SKM-1 treated with dmso at 0.1 percent for 144 hours (cell line): ENCODE measurements around the gene GRID1.
"Not testable (repeated sequence)": the region's sequence is repeated elsewhere in the genome, so short reads cannot be mapped to it uniquely, and the experiment has no call there.

Experiments
- DNase-seq: peaks from one replicate; lab custom pipeline; 2025; ENCODE audit not compliant: unreplicated experiment; lab: John Stamatoyannopoulos, UW

GRID1 gene

DNA sequence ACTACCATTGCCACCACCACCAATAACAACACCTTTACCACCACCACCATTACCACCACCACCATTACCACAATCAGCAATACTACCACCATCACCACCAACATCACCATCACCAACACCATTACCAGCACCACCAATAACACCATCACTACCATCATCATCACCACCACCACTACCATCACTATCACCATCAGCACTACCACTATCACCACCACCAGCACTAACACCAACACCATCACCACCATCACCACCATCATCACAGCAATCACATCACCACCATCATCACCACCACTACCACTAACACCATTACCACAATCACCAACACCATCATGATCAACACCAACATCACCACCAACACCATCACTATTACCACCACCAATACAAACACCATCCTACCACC lies 249.5 kb downstream of the GRID1 start:
- DNase-seq, result no peak

DNA sequence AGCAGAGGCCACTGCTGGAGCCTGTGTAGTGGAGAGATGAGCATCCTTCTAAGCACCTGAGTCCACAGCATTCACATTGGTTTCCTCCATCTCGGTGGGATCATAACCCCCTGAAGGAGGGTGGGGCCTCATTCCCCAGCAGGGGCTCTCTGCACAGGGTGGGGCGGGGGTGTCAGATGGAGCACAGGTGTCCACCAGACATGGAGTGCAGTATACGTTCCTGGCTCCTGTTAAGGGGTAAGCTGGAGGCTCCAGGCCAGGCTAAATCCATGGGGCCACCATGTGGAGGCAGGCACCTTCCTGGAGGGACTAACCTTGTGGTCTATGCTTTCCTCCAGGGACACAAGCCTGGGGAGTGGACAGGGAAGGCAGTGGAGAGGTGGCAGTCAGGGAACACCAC lies 252.6 kb downstream of the GRID1 start:
- no peak for DNase-seq

DNA sequence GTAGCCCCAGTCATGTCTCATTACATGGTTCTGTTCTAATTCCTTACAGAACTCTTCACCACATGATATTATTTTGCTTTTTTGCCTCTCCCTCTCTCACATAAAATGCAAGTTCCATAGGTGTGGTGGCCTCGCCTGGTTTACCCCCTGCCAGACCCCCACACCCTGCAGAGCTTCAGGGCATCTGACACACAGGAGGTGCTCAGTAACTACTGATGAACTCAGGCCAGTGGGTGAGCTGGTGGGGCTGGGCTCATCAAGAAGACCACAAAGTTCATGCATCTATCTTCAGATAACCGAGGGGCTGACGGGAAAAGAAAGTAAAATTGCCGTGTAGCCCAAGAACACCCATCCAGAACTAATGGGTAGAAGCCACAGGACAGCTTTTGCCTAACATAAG lies 253.1 kb downstream of the GRID1 start:
- no peak for DNase-seq

DNA sequence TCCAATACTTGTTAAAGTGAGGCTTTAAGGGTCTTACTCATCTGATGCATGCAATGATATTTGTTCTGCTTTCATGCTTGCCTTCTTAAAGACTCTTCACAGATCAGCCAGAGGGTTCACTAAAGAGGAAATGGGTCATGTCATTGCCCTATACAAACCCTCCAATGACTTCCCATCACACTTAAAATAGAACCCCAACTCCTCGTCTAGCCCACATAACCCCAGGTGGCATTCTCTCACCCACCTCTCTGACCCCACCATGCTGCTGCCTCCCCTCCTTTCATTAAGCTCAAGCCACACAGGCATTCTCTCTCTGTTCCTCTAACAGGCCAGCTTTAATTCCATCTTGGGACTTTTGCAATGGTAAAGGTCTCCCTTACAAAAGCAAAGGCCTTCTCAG lies 253.6 kb downstream of the GRID1 start:
- DNase-seq, result no peak

DNA sequence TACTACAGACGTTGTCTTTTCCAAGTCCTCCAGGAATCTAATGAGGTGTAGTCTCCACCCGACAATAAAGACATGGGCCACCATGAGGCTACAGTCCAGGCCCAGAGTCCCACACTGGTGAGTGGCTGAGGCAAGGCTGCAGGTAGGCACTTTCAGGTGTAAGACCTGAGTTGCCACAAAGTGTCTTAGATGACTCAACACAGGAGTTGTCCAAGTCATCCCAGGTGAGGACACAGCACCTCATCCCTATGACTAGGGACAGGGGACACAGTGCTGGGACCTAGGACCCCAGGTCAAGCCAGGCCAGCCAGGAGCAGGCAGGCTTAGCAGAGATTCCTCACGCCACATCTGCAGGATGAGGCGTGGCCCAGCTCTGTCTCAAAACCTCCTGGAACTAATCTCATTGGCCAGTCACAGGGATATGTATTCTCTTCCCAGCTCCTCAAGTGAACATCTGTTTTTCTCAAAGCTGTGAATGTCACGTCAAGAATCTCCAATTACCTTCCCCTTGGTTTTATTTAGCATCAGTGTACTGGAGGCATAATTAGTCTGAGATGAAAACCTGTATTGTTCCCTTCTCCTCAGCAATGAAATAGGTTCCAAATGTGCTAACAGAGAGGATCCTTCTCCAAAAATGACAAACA lies 254.6 kb downstream of the GRID1 start:
- DNase-seq, result no peak

DNA sequence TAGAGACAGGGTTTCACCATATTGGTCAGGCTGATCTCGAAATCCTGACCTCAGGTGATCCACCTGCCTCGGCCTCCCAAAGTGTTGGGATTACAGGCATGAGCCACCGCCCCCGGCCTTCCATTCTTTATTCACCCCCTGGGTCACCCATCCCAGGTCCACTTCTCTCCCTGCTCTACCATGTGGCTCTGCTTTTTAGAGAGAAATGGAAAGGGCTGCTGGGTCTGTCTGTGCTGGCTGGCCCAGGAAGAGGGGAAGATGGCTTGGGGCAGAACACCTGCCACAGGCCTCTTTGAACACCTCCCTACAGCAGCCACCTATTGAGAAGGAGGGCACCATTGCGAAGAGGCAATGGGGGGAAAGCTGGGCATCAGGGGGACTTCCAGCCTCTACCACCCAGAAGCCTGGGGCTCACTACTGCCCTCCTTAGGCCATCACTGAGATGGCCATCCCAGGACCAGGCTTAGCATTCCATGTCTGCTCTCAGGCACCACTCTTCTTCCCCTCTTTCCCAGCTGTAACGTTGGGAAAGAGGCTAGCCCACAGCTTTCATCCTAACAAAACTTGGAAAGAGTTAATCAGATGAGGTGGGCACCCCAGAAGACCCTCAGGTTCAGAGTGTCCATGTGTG lies 256.3 kb downstream of the GRID1 start:
- DNase-seq, result no peak

DNA sequence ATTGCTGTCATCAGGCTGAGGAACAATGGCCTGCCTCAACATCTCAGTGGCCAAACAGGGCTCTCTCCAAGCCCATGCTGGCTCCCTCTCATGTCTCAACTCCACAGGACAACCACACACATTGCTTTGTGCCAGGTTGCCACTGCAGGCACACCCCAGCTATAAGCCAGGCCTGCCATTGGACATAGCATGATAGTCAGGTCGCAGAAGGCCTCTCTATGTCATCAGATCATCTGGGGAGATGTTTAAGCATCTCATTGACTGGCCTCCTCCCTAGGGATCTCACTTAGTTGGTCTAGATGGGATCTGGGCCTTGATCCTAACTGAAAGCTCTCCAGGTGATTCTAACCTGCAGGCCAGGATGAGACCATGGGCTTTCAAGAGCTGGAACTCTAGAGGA lies 257.2 kb downstream of the GRID1 start:
- no peak for DNase-seq

DNA sequence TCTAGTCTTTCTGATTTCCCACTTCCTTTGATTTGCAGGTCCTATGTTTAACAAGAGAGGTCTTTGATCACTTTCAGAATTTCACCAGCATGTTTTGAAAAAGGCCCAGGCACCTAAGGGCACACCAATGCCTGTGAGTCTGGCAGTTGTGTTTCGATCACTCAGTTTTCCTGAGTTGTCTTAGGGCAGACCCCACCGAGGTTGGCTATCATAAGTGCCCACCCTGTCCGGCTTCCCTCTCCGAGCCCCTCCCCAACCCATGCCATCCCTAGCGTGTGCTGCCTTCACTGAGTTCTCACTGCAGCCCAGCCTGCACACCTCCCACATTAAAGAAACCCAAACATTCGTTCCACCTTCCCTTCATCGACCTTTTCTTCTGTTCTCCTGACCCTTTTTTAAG lies 257.9 kb downstream of the GRID1 start:
- DNase-seq, result no peak

DNA sequence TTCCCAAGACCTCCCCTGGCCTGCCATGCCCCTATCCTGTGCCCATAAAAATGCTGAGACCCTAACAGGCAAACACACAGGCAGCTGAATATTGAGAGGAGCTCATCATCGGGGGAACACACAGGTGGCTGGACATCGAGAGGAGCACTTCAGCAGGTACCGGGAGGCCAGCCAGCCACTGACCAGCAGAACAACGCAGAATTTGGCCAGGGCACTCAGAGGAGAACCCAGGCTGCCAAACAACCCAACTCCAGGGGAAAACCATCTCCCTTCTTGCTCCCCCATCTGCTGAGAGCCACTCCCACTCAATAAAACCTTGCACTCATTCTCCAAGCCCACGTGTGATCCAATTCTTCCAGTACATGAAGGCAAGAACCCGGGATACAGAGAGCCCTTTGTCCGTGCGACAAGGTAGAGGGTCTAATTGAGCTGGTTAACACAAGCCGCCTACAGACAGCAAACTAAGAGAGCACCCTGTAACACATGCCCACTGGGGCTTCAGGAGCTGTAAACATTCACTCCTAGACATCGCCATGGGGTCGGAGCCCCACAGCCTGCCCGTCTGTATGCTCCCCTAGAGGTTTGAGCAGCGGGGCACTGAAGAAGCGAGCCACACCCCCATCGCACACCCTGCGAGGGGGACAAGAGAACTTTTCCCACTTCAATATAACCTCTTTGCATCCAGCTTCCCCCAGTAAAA lies 258.8 kb downstream of the GRID1 start:
- DNase-seq, result not testable (repeated sequence)

DNA sequence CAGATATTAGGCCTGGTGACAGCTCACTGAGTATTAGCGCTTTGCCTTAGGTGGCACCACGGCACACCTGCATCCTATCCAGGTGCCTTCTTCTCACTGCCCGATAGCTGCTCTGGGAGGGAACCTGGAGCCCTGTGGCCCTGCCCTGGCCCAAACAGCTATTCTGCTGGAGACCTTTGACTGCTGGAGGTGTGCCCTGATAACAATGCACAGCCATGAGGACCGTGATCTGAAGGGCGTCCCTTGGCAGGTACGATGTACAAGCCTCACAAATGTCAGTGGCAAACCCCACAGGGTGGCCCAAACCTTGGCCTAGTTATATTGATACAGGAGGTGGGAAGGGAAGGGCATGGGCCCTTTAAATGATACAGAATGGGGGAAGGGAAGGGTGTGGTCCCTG lies 259.5 kb downstream of the GRID1 start:
- no peak for DNase-seq

DNA sequence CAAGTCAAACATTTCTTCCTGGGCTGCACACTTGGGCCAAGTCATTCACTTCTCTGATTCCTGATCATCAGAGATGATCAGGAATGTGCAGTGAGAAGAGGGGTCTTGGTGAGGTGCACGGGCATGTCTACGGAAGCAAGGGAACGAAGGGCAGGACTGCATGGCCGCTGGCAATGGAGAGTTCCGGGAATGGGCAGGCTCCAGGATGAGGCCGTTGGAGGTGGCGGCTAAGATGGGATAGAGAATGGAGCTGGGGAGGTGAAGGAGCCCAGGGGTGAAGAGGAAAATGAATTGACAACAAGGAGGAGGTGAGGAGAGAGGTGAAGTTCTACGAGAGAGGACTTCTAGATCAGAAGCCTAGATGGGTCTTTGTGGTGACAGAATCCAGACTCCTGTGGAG lies 260.0 kb downstream of the GRID1 start:
- no peak for DNase-seq

DNA sequence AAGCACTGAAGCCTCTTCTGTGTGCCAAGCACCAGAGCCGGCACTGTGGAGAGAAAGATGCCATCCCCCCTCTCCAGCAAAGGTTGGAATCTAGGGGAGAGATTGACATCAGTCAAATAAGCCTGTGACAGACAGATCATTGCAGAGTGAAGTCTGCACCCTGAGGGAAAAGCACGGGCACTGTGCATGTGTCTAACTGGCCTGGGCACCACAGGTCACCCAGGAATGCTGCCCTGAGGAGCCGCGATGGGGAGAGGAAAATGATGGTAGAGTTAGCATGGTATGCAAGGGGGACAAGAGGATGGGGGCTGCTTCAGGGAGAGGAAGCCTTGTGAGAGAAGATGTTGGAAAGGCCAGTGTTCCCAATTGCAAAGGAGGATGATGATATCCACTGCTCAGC lies 261.0 kb downstream of the GRID1 start:
- DNase-seq, result no peak

DNA sequence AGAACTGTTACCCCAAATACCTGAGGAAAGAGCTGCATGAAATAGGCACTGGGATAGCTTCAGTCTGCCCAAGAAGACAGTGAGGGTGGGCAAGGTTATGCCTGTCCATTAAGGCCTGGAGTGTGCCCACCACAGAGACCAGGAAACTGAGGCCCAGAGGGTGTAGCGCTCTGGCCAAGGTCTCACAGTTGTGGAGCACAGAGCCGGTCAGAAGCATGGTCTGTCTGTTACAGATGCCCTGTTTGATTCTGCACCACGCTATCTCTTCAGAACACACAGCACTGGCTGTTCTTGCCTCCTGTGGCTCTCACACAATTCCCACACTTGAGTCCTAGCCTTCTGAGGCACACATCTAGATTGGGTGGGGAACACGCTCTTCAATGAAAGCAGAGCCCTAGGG lies 261.4 kb downstream of the GRID1 start:
- no peak for DNase-seq

DNA sequence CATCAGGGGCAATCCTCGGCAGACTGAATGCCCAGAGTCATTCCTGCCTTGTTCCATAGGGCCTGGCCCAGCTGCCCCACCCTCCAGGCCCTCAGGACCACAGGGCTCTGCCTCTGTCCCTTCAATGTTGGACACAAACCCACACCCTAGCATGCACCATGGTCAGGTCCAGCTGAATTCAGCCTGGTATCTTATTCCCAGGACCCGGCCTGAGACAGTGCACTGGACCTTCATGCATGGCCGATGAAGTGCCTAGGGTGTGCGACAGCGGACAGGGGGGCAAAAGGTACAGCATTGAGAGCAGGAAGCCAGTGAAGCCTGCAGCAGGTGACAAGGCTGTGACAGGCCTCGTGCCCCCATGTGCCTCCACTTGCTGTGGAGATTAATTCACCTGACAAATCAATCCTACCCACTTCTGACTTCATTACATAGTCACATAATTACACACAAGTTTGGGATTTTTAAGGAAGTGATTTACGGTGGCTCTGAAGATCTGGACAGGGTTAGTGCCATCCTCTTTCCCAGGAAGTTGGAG lies 261.9 kb downstream of the GRID1 start:
- DNase-seq, result no peak

DNA sequence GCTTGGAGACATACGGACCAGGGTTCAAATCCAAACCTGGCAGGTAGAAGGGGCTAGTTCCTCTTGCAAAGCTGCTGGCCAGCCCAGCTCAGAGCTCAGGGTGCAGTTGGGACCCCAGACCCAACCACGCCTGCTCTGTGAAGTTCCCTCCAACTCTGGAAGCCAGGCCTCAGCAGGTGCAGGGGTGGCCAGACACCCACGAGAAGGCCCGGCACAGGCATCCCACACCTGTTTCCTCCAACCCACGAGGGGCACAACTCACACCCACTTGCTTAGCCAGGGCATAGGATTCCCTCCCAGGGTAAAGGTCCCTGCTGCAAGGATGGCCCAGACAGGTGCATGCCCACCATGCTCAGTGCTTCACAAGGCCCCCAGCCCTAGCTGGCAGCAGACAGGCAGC lies 262.4 kb downstream of the GRID1 start:
- no peak for DNase-seq

DNA sequence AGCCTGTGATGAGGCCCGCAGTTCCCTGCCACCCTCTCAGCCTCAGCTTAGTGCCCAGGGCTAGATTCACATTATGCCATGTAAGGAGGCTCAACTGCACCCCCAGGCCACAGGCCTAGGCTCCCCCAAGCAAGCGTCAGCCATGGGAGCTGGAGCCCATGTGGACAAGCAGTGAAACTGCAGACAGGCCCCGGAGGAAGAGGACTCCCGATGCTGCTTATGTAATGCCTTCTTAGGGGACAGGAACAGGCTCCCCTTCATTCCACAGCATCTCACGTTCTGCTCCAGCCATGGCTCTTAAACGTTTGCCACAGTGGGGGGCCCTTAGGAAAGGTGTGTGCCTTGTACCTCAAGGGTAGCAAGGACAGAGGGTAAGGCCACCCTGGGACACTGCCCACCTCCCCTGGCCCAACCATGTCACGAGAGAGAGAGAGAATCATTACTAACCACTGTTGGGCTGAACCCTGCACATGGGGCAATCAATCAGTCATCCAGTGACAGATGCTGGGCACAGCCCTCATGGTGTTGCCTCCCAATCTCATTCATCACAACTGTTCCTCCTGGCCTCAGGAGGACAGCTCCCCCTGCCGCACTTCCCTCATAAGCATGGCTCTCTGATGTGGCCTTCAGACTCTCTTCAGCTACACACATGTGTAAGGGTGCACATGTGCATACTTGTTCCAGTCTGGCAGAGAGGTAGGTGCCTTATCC lies 263.0 kb downstream of the GRID1 start:
- no peak for DNase-seq

DNA sequence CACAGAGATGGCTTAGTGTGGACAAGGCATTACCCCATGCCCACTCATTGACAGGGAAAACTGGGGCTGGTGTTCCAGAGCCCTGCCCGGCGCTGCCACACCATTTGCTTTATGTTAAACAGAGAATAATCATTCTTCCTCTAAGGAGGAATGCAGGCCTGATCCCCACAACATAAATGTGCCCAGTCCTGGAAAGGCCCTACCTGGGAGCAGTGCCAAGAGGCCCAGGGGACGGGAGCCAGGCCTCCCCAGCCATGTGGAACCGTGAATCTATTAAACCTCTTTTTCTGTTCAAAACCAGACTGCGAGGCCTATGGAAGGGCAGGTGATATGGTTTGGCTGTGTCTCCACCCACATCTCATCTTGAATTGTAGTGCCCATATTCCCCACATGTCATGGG lies 264.1 kb downstream of the GRID1 start:
- no peak for DNase-seq

DNA sequence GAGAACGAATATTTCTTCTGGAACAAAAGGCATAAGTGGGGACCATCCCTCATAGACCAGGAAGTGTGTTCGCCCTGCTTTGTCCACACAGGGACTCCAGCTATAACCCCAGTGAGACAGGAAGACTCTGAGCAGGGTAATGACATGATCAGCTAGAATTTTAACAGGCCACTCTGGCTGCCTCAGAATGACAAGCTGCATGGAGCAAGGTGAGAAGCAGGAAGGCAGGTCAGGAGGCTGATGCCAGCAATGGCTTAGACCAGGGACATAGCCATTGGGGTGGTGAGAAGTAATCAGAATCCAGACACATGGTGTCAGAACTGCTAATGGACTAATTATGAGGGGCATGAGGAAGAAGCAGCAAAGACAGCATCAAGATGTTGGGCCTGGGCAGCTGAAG lies 264.6 kb downstream of the GRID1 start:
- no peak for DNase-seq

DNA sequence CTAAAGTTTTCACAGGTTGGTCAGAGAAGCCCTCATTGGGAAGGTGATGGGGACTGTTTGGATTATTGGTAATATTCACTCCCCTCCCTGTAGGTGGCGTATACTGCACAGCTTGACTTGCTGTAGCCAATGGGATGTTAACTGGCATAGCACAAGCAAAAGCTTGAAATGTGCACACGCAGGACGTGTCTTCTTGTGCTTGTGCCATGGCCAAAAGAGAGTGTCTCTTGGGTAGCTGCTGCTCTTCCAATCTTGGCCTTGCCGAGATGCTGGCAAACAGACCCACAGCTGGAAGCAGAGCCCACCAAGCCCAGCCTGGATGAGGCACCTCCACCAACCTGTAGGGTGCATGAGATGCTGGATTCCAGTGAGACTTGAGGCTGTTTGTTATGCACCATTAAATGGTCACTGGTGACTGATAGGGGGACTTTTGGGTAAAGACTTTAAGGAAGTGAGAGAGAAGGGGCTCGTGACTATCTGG lies 266.0 kb downstream of the GRID1 start:
- peak; percentile 52 for DNase-seq

DNA sequence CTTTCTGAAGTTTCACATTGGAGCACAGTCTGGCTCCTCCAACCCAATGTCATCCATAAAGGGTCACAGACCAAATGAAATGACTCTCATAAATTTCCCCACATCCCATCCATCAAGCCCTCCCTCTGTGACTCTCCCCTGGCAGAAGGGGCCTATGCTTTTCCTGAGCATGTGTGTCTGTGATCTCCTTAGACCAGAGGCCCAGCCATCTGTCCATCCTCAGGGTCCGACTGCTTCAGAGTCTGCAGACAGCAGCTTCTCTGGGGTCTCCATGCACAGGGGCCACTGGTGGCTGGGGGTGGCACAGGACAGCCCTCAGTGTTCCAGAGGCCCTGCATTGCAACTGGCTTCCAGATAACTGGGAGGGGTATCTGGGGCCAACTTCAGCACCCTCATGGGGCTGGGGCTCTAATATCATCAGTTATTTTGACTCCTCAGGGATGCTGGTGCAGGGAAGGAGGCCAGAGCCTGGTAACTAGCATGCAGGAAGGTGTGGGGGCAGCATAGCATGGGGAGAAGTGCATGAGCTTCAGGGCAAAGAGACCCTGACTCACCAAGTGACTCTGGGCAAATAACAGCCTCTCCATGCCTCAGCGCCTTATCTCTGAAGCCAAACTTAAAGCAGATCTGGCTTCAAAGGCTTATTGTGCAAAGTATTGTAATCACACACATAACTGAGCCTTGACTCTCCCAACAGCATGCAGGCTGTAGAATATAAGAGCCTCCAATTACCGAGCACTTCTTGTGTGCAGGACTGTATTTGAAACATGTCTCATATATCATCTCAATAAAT lies 266.9 kb downstream of the GRID1 start:
- DNase-seq, result no peak
